Parathyroid adenoma (tissue), 2 donors: ENCODE measurements around the gene PDGFB.
A peak's percentile ranks its signal among the peaks of the same experiment; 100 is the strongest.

ENCODE experiments used
- H2AFZ ChIP-seq: fragments of 300-600 bp; sonication (generic); one replicate; pipeline ENCODE4 v1.7.0; 2017; ENCODE audit warnings: antibody characterized with exemption, mild to moderate bottlenecking
- H3K27ac ChIP-seq: fragments of 300-600 bp; sonication (generic); one replicate; pipeline ENCODE4 v1.7.0; 2017
- H3K27me3 ChIP-seq: fragments of 300-600 bp; sonication (generic); one replicate; pipeline ENCODE4 v1.7.0; 2017; ENCODE audit warnings: low read length; ENCODE audit not compliant: control insufficient read depth, insufficient read depth
- H3K36me3 ChIP-seq: fragments of 300-600 bp; sonication (generic); one replicate; pipeline ENCODE4 v1.7.0; 2017; ENCODE audit warnings: low read length; ENCODE audit not compliant: control insufficient read depth, insufficient read depth
- H3K4me1 ChIP-seq: fragments of 300-600 bp; sonication (generic); one replicate; pipeline ENCODE4 v1.7.0; 2017; ENCODE audit warnings: control low read depth
- H3K4me2 ChIP-seq: fragments of 300-600 bp; sonication (generic); one replicate; pipeline ENCODE4 v1.7.0; 2017; ENCODE audit warnings: low read length
- H3K4me3 ChIP-seq: fragments of 300-600 bp; sonication (generic); one replicate; pipeline ENCODE4 v1.7.0; 2017; ENCODE audit warnings: low read depth, low read length
- H3K79me2 ChIP-seq: fragments of 300-600 bp; sonication (generic); one replicate; pipeline ENCODE4 v1.7.0; 2017; ENCODE audit warnings: control low read depth
- H3K9ac ChIP-seq: fragments of 300-600 bp; sonication (generic); one replicate; pipeline ENCODE4 v1.7.0; 2017; ENCODE audit warnings: mild to moderate bottlenecking
- H3K9me3 ChIP-seq: fragments of 300-600 bp; sonication (generic); one replicate; pipeline ENCODE4 v1.7.0; 2017; ENCODE audit warnings: low read length; ENCODE audit not compliant: control insufficient read depth
- TF ChIP-seq, protein P1 (sequence below): fragments of 300-600 bp; sonication (generic); IDR thresholded peaks from one replicate; pipeline ENCODE4 v1.7.0; 2017; ENCODE audit warnings: antibody characterized with exemption, mild to moderate bottlenecking
- donor health status: primary hyperparathyroidism.

PDGFB gene

DNA sequence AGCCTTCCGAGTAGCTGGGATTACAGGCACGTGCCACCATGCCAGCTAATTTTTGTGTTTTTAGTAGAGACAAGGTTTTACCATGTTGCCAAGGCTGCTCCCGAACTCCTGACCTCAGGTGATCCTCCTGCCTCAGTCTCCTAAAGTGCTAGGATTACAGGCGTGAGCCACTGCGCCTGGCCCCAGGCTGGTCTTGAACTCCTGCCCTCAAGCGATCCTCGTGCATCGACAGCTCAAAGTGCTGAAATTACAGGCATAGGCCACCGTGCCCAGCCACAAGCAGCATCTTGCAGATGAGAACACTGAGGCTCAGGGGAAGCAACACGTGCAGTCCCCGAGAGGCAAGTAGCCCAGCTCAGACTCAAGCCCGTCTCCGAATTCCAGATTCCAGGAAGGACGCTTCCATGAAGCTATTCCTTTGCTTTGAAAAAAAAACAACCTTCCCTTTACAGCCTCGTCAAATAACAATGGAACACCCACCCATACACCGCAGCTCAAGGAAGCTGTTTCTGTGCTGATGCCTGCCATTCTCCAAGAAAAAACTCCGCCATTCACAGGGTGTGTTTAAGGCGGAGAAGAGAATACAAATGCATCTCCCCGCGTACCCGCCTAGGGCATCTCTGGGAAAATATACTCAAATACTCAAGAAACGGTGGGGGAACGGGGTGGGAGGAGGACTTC lies 34.5 kb upstream of the PDGFB start:
- H3K9me3 ChIP-seq, result no peaks in the 10 kb centered on the region
- H3K4me1 ChIP-seq, result peaks cover 10% of the 10 kb centered on the region
- TF ChIP-seq, protein P1, sequence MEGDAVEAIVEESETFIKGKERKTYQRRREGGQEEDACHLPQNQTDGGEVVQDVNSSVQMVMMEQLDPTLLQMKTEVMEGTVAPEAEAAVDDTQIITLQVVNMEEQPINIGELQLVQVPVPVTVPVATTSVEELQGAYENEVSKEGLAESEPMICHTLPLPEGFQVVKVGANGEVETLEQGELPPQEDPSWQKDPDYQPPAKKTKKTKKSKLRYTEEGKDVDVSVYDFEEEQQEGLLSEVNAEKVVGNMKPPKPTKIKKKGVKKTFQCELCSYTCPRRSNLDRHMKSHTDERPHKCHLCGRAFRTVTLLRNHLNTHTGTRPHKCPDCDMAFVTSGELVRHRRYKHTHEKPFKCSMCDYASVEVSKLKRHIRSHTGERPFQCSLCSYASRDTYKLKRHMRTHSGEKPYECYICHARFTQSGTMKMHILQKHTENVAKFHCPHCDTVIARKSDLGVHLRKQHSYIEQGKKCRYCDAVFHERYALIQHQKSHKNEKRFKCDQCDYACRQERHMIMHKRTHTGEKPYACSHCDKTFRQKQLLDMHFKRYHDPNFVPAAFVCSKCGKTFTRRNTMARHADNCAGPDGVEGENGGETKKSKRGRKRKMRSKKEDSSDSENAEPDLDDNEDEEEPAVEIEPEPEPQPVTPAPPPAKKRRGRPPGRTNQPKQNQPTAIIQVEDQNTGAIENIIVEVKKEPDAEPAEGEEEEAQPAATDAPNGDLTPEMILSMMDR, result no peak
- no peak overlapping the region for H2AFZ ChIP-seq
- no peak overlapping the region for H3K4me2 ChIP-seq
- H3K27me3 ChIP-seq, result no peaks in the 10 kb centered on the region
- H3K27ac ChIP-seq, result peak overlapping the region; percentile 24
- no peak overlapping the region for H3K4me3 ChIP-seq
- no peaks in the 10 kb centered on the region for H3K79me2 ChIP-seq
- no peak overlapping the region for H3K9ac ChIP-seq
- no peaks in the 10 kb centered on the region for H3K36me3 ChIP-seq

DNA sequence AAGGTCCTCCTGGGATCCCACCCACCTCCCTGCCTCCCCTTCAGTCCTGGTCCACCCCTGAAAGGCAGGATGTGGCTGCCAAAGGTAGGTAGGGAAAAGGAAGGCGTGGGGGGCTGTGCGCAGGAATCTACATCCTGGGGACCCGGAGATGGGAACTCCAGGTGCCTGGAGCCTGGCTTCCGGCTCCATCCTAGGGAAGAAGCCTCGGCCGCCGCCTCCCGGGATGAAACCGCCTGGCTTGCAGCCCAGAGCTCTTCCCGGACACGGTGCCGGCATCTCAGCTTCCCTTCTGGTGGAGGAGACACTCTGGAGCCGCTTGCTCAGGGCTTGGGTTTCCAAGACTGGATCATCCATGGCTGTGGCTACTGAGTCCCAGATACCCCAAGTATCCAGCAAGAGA lies 33.3 kb upstream of the PDGFB start:
- Histone ChIP-seq H3K9me3 (no peaks in the 10 kb centered on the region), H3K79me2 (no peaks in the 10 kb centered on the region), H3K27me3 (no peaks in the 10 kb centered on the region), H3K36me3 (no peaks in the 10 kb centered on the region), H3K27ac (no peak overlapping the region), H2AFZ (no peak overlapping the region), H3K4me1 (peaks cover 3% of the 10 kb centered on the region), H3K9ac (no peak overlapping the region), H3K4me3 (no peak overlapping the region), H3K4me2 (no peak overlapping the region)
- TF ChIP-seq, protein P1, result no peak

DNA sequence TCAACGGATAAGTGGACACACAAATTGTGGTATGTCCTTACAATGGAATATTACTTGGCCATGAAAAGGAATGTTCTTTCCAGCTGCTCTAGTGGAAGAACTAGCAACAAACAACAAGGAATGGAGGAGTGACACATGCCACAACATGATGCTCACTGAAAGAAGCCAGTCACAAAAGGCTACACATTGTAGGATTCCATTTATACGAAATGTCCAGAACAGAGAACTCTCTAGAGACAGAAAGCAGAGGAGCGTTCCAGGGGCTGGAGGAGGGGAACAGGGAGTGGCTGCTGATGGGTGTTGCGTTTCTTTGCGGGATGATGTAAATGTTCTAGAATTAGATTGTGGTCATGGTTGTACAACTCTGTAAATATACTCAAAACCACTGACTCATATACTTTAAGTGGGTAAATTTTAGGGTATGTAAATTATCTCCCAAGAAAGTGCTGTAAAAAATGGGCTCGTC lies 32.4 kb upstream of the PDGFB start:
- Histone ChIP-seq H3K9me3 (no peaks in the 10 kb centered on the region), H3K27me3 (no peaks in the 10 kb centered on the region), H3K9ac (no peak overlapping the region), H3K79me2 (no peaks in the 10 kb centered on the region), H3K36me3 (no peaks in the 10 kb centered on the region), H3K4me3 (no peak overlapping the region), H3K4me2 (no peak overlapping the region), H3K27ac (no peak overlapping the region), H3K4me1 (no peaks in the 10 kb centered on the region), H2AFZ (no peak overlapping the region)
- TF ChIP-seq, protein P1, result no peak

DNA sequence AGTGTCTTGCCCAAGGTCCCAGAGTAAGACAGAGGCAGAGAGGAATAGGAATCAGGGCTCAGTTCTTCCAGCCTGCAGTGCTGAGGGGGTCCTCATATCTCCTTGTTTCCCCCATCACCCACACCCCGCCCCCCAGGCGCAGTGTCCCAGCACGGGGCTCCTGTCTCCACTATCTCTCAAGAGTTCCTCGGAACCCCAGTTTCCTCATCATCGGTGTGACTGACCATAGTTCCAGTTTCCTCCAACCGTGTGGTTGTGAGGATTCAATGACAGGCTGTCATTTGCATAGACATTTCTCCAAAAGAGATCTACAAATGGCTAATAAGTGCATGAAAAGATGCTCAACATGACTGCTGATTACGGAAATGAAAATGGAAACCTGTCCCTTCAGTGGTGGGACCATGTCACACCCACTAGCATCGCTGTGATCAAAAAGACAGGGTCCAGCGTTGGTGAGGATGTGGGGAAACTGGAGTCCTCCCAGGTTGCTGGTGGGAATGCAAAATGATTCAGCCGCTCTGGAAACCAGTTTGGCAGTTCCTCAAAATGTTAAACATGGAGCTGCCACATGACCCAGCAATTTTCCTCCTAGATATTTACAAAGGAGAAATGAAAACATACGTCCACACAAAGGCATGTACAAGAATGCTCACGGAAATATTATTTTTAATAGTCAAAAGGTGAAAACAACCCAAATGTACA lies 31.8 kb upstream of the PDGFB start:
- Histone ChIP-seq H3K4me1 (no peaks in the 10 kb centered on the region), H3K36me3 (no peaks in the 10 kb centered on the region), H3K79me2 (no peaks in the 10 kb centered on the region), H3K27me3 (no peaks in the 10 kb centered on the region), H3K4me3 (no peak overlapping the region), H3K27ac (no peak overlapping the region), H3K4me2 (no peak overlapping the region), H2AFZ (no peak overlapping the region), H3K9ac (no peak overlapping the region), H3K9me3 (no peaks in the 10 kb centered on the region)
- TF ChIP-seq, protein P1, result no peak
